Calu3 (cell line): ENCODE measurements around the gene PI16. TPM values are rescaled to one million over a fixed set of nuclear protein-coding genes. Genes with fewer than 3 reads are reported as not detected.
"Not testable (repeated sequence)": the region's sequence is repeated elsewhere in the genome, so short reads cannot be mapped to it uniquely, and the experiment has no call there.

ENCODE experiments used
- BruUV-seq: library from RNA; stranded (reverse); fragments of 400-500 nt; replicated peaks from 2 replicates; lab custom pipeline; 2021; lab: Mats Ljungman, UMichigan
- CTCF ChIA-PET: fragments of 300-600 bp; sonication (Branson Sonifier 250); formaldehyde crosslinking; loops from one replicate; lab custom pipeline; 2022; ENCODE audit warnings: antibody characterized with exemption; lab: Charles Lee
- DNase-seq: peaks from one replicate; pipeline ENCODE4 v3.0.0; 2022
- H3K27ac Mint-ChIP-seq: one replicate; pipeline ENCODE4 v1.8.0; 2022; ENCODE audit warnings: mixed read lengths; ENCODE audit not compliant: unreplicated experiment
- H3K27me3 Mint-ChIP-seq: one replicate; pipeline ENCODE4 v1.8.0; 2022; ENCODE audit warnings: mixed read lengths; ENCODE audit not compliant: unreplicated experiment
- H3K36me3 Mint-ChIP-seq: one replicate; pipeline ENCODE4 v1.8.0; 2022; ENCODE audit warnings: mild to moderate bottlenecking, moderate library complexity, mixed read lengths; ENCODE audit not compliant: insufficient read depth, unreplicated experiment
- H3K4me1 Mint-ChIP-seq: one replicate; pipeline ENCODE4 v1.8.0; 2022; ENCODE audit warnings: mild to moderate bottlenecking, low read depth, mixed read lengths; ENCODE audit not compliant: unreplicated experiment
- H3K4me3 Mint-ChIP-seq: one replicate; pipeline ENCODE4 v1.8.0; 2022; ENCODE audit warnings: mild to moderate bottlenecking, low read depth, moderate library complexity, mixed read lengths; ENCODE audit not compliant: unreplicated experiment
- H3K9me3 Mint-ChIP-seq: one replicate; pipeline ENCODE4 v1.8.0; 2022; ENCODE audit warnings: low read depth, mixed read lengths; ENCODE audit not compliant: unreplicated experiment
- CTCF ChIP-seq: fragments of 200-600 bp; IDR thresholded peaks from one replicate; pipeline ENCODE4 v1.8.0; 2022; ENCODE audit warnings: antibody characterized with exemption; ENCODE audit not compliant: unreplicated experiment
- intact Hi-C: fragments of 100-400 bp; cut with micrococcal nuclease; formaldehyde crosslinking; loops from one replicate; pipeline ENCODE4 v1.10.0; 2022; ENCODE audit not compliant: unreplicated experiment
- total RNA-seq: library from RNA; stranded (reverse); gene quantifications from 2 replicates; pipeline ENCODE4 v1.2.3, GENCODE V29; 2022

PI16 gene
- total RNA-seq, 1 experiment from 2014 or later, result 0.17 TPM

GRCh38 chr6:36945301-36945700, 9.2 kb upstream of the PI16 start:
- no peak overlapping the region for H3K27ac Mint-ChIP-seq
- intact Hi-C loops, result no loop called here
- H3K9me3 Mint-ChIP-seq, result no peaks in the 10 kb centered on the region
- no peak for DNase-seq
- H3K27me3 Mint-ChIP-seq, result peaks cover 21% of the 10 kb centered on the region
- BruUV-seq, result no TSS peak
- no peaks in the 10 kb centered on the region for H3K36me3 Mint-ChIP-seq
- H3K4me3 Mint-ChIP-seq, result no peak overlapping the region
- no peak for TF ChIP-seq CTCF
- CTCF ChIA-PET, result no interaction called here
- H3K4me1 Mint-ChIP-seq, result peaks cover 35% of the 10 kb centered on the region

- CTCF ChIA-PET, result no interaction called here
- H3K9me3 Mint-ChIP-seq, result no peaks in the 10 kb centered on the region
- BruUV-seq, result no TSS peak
- TF ChIP-seq CTCF, result no peak
- no peak for DNase-seq
- intact Hi-C loops, result no loop called here
- no peak overlapping the region for H3K4me3 Mint-ChIP-seq
- H3K27ac Mint-ChIP-seq, result no peak overlapping the region
- peaks cover 14% of the 10 kb centered on the region for H3K27me3 Mint-ChIP-seq
- H3K4me1 Mint-ChIP-seq, result peaks cover 37% of the 10 kb centered on the region
- no peaks in the 10 kb centered on the region for H3K36me3 Mint-ChIP-seq
These were observed 8.0 kb upstream of the PI16 start for GRCh38 chr6:36946526-36946925.

GRCh38 chr6:36947570-36948351, 6.8 kb upstream of the PI16 start:
- TF ChIP-seq CTCF, result no peak
- intact Hi-C loops, result no loop called here
- no peak overlapping the region for H3K4me3 Mint-ChIP-seq
- no peaks in the 10 kb centered on the region for H3K9me3 Mint-ChIP-seq
- H3K27ac Mint-ChIP-seq, result no peak overlapping the region
- BruUV-seq, result no TSS peak
- CTCF ChIA-PET, result interaction anchor here (1.1 to 1.4 kb wide), 2 partner anchors 11 to 70 kb away, joined by 3 to 5 read pairs; no protein-coding TSS in a partner anchor
- no peaks in the 10 kb centered on the region for H3K36me3 Mint-ChIP-seq
- peaks cover 37% of the 10 kb centered on the region for H3K4me1 Mint-ChIP-seq
- peak; percentile 70 for DNase-seq
- H3K27me3 Mint-ChIP-seq, result peaks cover 13% of the 10 kb centered on the region

GRCh38 chr6:36949076-36949475, 5.5 kb upstream of the PI16 start:
- H3K27ac Mint-ChIP-seq, DNase-seq, BruUV-seq, H3K9me3 Mint-ChIP-seq, H3K36me3 Mint-ChIP-seq, H3K4me3 Mint-ChIP-seq, intact Hi-C loops, H3K27me3 Mint-ChIP-seq: not testable (repeated sequence)
- CTCF ChIA-PET, result interaction anchor here (1.0 to 1.4 kb wide), 2 partner anchors 35 to 69 kb away, joined by 3 to 5 read pairs; no protein-coding TSS in a partner anchor
- peaks cover 37% of the 10 kb centered on the region for H3K4me1 Mint-ChIP-seq

- Mint-ChIP-seq H3K4me3 (no peak overlapping the region), H3K36me3 (no peaks in the 10 kb centered on the region), H3K27ac (peak overlapping the region; percentile 10), H3K9me3 (no peaks in the 10 kb centered on the region), H3K27me3 (no peaks in the 10 kb centered on the region), H3K4me1 (peaks cover 37% of the 10 kb centered on the region)
- DNase-seq, result no peak
- BruUV-seq, result no TSS peak
- TF ChIP-seq CTCF, result no peak
- CTCF ChIA-PET, result interaction anchor here (1.0 kb wide), 1 partner anchor 36 kb away, joined by 3 read pairs; no protein-coding TSS in a partner anchor
- intact Hi-C loops, result no loop called here
These were observed 4.9 kb upstream of the PI16 start for GRCh38 chr6:36949636-36950035.
